ENCODE results near the gene HYAL3.

HYAL3 gene

DNA sequence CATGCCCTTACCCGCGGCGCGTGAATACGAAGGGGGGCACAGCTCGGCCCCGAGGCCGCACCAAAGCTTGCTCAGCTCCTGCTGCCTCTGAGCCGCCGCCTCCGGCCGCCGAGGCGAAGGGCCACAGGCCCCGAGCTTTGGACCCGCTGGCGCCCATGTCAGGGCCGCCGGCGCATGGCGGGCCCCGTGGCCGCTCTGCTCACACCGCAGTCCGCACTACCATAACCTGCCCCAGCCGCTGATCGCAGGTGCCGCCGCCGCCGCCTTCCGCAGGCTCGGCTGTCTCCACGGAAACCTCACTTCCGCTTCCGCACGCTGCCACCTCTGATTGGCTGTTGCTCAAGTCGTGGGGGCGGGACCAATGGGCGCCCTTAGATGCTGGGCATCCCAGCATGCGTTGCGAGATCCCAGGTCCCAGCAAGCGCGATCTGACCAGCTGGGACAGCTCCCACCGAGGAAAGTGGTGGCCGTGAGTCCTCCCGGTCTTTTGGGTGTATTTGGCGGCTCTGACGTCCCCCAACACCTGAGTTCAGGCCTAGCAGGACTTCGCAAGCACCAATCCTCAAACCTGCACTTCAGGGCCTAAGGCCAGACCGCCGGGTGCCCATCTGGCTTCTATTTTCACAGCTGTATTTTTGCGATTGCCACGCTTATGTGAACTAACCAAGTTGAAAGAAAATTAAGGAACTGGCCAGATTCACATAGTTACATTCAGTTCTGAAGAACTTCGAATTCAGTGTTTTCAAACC is 28.9 kb upstream of the HYAL3 start, which contains the start of gene TUSC2:
Gene TUSC2, minus strand, starts transcription at position 281 of the 749 bp plus-strand sequence. Its CDS starts 124 bp downstream, at position 157.
- DNase-seq = peak; percentile 95

DNA sequence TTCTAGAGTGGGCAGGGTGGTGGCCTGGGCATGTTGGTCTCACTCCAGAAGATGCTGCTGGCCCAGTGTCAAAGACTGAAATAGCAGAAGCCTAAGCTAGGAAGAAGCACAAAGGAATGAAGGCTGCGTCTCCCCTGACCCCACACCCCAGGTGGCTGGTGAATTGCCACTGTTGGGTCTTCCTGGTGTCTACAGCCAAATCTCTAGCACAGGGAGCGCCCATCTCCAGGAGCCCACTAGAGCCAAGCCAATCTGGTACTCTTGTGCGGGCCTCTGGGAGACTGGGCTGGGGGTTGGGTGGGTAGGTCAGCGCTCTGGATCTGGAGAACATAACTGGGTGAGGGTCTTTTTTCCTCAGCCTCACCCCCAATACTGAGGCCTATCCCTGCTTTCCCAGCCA is 27.9 kb upstream of the HYAL3 start:
- no peak for DNase-seq

DNA sequence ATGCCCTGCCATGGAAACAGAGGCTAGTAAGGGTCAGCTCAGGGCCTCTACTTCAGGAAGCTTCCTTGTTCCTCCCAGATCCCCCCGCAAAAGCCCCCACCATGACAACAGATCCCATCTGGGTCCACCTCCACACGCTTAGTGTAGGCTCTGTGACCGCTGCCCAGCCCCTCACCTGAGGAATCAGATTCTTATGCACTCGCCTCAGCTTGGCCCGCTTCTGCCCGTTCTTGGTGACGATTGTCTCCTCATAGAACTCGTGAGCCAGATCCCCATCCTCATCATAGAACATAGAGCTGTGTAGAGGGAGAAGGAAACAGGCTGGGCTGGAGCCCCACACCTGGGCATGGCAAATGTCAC is 27.0 kb upstream of the HYAL3 start:
- no peak for DNase-seq

DNA sequence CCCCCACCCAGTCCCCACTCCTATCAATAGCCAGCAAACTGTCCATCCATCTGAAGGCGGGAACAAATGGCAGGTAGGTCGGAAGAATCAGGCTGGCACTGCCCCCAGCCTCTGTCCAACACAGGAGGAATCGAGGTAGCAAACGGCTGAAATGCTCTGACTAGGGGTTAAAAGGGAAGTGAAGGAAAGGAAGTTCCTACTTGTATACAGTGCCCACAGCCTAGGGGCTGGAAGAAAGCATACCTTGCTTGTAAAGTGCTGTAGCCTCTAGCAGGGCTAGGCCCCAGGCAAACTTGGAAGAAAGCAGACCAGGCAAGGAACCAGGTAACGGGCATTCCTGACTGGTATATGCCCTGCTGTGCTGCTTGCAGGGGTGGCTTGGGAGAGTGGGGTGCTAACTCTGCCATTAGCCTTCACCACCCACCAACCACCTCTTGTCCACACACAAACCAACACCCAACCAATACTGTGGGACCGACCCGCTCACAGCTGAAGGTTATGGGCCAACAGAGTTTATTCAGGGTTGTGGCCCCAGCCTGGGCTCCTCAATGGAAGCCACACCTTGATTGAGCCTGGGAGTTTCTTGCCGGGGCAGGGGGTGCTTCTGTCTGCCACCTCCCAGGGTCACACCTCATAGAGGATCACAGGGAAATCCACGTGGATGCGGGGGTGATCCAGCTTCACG is 26.4 kb upstream of the HYAL3 start:
- no peak for DNase-seq

DNA sequence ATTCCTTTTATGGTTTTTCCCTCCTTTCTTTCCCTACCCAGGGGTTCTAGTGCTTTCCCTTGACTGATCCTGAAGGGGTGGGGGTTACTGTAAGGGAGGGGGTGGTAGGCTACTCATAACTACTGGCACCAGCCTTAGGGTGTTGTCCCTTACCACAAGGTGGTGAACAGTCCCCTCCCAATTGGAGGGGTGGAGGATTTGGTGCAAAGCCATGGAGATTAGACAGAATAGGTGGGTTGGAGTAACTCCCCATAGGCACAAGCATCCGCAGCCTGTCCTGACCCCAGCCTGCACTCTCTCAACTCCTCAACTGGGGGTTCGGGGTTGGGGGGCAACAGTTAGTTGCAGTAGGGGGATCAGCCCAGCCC is 25.9 kb upstream of the HYAL3 start:
- no peak for DNase-seq

DNA sequence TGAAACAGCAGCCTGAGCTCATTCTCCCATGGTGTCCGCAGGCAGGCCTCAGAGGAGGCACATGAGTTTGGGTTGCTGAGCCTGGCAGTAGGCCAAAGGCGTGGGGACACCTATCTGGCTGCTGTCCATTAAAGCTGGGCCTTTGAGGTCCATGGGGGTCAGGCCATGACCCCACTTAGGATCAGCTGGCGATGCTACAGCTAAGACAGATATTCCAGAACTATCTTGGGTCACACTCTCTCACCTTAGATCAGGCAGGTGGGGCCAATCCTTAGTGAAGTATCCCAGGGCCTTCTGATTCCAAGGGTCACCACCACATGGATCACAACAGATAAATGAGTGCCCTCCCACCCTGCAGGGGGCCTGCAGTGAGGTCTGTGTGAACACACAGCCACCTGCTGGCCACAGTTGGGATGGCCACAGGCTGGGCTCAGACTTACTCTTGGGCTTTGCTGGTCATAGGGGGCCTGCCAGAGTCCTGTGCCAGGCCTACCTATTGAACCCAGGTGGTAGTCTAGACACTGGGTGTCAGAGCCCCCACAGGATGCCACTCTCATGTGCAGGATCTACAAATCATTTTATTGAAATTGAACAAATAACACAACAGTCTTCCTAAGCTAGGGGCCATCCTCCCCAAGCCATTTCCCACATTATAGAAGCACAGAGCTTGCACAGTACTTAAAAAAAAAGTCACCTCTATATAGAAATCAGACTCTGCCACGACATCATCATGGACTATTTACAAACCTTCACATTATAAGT is 25.3 kb upstream of the HYAL3 start:
- DNase-seq = peak; percentile 46

DNA sequence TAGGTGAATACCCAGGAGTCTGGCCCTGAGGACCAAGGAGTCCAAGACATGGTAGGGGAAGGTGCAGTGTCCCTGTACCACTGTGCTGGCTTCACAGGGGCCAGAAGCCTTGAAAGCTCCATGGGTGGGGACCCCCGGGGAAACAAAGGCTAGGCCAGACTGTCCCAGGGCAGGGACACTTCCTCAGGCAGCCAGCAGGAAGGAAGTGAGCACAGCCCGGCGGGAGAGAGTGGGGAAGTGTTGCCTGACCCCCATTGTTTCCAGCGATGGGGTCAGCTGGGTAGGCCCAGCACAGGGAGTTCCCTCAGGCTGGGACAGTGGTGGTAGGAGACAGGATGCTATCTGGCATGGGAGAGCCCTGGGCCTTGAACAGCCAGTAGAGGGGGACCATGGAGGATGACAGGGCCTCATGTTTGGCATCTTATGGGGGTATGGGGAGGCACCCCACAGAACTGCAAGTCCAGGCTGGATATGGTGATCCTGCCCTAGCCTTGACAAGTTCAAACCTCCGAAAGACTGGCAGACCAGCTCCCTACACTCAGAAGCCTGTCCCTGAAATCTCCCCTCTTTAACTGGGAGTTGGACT is 24.5 kb upstream of the HYAL3 start:
- no peak for DNase-seq

DNA sequence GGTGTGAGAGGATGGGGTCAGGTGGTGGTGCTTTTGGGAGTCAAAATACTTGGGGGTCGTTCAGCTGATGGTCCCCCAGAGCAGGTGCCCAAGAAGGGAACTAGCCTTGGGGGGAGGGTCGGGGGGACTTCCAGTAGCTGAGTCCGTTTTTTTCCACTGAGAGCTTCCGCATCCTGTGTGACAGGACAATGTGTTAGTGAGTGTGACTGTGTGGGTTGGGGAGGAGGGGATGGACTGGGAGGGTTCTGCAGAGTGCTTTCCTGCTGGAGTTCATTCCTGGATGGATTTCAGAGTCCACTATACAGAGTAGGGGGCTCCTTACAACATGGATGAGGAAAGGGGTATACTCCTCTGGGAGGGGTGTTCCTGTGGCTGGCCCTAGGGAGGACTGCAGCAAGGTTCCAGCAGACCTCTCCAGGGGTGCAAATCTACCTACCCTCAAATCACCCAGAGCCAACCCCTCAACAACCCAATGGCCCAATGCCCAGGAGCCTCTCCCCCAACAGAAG is 23.9 kb upstream of the HYAL3 start:
- no peak for DNase-seq

DNA sequence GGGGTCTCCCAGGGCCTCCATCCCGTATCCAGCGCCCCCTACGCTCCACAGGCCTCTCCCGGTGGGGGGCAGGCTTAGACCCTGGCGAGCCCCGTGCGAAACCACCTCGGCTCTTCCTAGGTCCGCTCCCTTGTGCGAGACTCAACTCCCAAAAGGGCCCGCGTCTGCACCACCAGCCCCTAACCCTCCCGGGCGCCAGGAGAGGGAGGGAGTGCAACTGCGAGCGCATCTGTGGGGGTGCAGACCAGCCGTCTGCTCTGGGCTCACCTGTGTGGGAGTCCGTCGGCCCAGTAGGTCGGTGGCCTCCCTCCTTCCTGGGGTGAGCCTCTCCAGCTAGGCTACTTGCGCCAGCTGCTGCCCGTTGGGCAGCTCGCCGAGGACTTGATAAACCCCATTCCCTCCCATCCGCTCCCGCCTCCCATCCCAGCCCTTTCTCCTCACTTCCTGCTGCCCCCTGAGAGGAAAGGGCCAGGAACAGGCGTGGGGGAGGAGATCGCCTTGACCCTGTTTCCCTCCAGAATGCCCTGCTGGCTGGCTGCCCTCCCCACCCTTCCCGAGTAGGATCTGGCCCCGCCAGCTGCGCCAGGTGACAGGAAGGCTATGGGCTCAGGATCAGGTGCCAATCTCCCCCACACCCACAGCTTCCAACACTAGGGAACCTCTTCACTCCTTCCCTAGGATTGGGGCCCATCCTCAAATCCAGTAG is 23.3 kb upstream of the HYAL3 start, which contains the start of gene HYAL2:
Gene HYAL2, minus strand, starts transcription at position 360 of the 706 bp plus-strand sequence. CDS start 2,256 bp downstream, outside the sequence.
- DNase-seq = no peak

DNA sequence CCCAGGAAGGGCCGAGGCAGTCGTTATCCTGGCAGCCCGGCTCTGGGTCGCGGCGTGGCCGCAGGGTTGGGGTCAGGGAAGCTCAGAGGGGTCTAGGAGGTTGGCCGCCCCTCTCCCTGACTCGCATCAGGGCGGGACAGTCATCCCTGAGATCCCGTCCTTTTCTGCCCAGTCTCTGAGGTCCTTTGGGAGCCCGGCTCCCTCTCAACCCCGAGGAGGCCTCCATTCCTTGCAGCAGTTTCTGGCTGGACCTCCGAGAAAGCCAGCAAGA is 22.8 kb upstream of the HYAL3 start:
- no peak for DNase-seq

DNA sequence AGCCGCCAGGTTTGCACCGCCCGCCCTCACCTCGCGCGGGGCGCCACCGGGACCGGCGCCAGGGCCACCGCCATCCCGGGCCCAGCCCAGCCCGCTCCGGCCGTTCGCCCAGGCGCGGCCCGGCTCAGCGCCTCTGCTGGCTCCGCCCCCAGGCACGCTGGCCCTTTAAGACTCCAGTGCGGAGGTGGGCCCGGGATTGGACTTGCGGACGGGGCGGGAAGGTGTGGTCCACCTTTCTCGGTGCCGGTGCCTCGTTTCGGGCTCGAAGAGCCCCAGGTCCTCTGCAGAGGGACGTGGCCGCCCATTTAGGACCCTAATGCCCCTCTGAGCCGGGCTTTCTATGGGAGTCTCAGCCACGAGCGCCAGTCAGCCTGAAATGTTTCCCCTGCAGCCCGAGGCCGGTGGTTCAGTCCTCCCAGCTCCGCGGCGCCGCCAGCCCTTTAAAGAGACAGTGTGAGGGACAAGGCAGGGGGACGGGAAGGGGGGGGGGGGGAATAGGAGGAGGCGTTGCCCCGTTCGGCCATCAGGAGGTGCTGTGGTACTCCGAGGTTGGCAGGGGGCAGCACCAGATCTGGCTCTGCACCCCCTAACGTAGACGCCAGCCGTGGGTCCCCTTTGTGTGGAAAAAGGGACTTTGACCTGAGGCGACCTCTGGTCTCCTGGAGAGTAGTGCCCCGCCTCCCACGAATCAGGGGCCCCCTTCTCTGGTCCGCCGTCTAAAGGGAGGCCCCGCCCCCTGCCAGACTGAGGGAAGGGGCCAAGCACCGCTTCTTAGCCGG is 22.3 kb upstream of the HYAL3 start:
- DNase-seq = peak; percentile 78

DNA sequence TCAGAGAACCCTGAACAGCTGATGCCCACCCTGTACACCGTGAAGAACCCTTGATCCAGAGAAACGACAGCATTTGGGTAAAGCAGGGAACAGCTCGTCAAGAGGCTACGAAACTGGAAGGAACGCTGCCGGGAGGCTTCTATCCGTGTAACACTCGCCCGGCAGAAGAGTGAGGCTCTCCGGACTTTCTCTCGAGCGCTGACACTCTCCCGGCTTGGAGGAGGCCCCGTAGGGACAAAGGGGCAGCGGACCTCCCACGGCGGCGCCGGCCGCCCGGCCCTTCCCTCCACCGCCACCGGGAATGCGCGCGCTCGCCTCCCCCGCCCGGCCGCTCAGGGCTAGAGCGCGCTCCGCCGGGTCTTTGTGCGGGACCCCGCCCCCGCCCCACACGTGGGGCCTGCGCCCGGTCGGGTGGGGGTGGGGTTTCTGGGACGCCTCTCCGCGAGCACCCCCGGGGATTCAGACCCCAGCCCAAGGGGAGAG is 21.7 kb upstream of the HYAL3 start:
- peak; percentile 29 for DNase-seq

DNA sequence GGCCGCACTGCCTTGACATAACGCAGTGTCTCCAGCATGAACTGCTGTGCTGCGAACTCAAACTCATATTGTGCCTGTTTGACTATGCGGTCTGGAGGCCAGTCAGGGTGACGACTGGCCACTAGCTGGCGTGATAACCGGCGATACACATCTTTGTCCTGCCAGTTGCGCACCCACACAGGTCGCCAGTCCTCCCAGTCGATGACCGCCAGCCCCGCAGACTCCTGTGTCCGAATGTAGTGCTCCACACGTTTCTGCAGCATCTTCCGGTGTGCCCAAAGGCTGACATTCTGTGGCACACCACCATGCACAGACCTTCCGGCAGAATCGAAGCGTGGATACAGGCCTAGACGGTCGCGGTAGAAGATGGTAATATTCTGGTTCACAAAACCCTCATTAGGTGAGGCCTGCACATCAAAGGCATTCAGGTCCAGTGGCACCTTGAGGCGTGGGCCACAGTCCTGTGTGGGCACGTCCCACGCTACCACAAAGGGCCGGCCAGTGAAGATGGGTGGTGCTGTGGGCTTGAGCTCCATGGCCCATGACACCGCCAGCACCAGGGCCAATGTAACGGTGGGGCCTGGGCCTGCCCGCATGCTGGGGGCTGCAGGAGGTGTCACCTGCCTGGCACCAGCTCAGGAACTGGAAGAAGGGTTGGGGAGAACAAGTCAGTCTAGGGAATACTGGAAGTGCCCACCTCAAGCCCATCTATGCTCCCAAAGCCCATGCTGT is 20.9 kb upstream of the HYAL3 start:
- no peak for DNase-seq

DNA sequence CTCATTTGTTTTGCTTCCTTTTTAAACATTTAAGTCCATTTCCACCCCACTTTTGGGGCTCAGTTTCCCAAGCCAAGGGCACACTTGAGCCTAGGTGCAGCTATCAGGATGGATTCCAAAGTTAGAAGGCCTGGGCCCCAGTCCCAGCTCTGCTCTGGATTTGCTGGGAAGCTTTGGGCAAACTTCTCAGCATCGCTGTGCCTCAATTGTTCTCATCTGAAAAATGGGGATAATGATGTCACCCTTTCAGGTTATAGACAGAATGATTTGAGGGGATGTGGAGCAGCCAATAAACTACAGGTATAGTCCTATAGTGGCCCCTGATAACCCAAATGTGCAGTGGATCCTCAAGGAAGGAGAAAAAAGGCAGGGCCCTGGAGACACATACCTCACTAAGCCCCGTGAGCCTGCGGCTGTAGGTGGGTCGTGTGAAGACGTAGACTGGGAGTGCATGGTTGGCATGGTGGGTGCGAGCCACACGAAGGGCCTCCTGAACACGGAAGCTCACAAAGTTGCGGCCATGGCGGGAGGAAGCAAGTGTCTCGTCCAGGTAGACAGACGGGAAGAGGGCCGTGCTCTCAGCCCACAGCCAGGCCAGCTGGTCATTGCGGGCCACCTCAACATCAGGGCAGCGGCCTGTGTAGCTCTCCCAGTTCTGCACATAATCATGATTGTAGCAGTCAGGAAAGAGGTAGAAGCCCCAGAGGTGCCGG is 20.1 kb upstream of the HYAL3 start:
- DNase-seq = no peak

DNA sequence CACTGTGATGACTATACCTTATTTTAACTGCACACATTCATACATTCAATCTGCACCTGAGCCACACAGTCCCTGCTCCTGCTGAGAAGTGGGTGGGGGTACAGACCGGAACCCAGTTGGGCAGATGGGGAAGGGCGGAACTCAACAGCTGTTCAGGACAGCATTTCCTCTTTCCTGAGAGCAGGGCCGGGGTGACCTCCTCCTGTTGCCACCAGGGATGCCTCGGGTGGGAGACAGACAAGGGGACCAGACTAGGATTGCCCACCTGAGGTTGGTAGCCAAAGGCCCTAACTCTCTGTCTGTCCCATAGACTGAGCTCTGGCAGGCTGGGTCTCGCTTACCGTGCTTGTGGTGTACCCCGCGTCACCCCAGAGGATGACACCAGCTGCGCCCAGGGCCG is 19.4 kb upstream of the HYAL3 start:
- no peak for DNase-seq

DNA sequence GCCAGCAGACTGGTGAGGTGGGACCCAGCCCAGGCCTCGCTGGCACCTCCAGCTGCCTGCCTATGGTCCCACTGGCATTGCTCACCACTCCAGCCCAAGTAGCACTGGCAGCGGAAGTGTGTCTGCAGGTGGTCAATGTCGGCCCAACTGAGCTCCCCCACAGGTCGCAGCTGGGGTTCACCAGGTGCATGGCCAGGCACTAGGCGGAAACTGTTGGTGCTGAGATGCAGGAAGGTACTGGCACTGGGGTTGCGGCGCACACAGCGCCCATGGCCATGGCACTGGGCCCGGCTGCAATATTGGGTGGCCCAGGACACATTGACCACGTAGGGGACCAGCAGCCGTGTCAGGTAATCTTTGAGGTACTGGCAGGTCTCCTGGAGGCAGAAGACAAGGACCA is 19.0 kb upstream of the HYAL3 start:
- no peak for DNase-seq

DNA sequence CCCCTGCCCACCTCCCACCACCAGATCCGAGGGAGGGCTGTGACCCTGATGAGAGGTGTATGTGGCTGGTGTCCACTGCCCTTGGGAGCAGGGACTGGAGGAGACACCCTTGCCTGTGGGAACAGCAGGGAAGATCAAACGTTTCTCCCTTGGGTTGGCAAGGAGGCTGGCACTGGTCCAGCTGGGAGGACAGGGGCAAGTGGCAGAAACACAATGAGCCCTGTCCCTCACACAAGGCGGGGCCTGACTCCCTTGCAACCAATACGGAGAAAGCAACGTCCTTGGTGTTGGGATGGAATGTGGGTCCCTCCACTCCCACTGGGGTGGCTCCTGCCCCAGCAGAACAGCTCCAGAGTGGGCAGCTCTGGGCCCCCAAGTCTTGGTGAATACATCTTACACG is 18.1 kb upstream of the HYAL3 start:
- DNase-seq = no peak

DNA sequence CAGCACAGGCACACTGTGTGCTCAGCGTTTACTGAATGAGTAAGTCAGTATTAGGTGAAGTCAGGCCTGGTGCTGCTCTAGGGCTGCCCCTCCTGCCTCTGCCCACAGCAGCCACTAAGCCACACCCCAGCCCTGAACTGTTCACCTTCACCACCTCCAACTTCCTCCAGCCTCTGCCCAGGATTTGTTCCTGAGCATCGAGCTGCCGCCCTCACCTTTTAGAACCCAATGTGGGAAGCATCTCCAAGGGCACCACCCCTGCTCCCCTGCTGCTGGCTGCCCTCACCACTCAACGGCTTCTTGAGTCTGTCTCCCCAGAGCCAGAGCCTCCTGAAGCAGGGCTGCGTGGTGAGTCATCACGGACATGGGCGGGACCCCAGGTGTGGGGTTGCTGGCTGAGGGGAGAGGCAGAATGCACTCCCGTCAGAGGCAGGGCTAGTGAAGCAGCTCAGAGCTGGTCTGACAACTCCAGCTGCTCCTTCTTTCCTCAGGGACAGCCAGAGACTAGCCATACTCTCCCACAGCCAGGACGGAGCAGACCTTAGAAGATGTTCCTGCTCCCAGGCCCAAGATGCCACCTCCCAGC is 17.5 kb upstream of the HYAL3 start:
- DNase-seq = no peak

DNA sequence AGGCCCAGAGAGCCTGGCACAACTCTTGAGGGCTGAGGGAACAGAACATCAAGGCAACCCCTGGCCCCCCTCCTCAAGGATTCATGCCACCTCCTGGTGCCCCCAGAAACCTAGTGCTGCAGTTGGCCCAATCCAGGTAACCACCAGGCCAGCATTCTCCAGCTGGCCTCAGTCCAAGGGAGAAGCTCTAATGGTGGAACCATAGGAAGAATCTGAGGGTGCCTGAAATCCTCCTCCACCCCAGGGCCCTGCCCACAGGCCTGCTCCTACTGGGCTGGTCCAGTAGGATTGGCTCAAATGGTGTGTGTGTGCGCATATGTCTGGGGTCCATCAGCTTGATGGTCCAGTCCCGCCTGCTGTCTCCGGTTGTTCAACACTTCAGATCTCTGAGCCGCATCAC is 15.6 kb upstream of the HYAL3 start:
- no peak for DNase-seq

DNA sequence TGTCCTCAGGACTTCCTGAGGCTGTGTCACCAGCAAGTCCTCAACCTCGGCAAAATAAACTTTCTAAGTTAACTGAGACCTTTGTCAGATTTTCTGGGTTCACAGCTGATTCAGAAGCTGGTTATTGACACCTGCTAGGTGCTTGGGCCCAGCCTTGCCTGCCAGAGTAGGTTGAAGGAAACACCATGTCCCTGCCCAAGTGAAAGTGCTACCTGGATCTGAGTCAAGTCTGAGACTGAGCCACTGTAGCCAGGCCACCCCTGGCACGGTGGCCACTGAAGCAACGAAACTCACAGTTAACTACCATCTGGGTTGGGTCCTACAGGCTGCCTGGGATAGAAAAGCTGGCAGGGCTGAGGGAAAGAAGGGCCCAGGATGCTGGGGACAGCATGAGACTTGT is 15.1 kb upstream of the HYAL3 start:
- no peak for DNase-seq
